NAMALWA (cell line): Measurements from ENCODE around the gene TIAL1.
"Not testable (repeated sequence)": the region's sequence is repeated elsewhere in the genome, so short reads cannot be mapped to it uniquely, and the experiment has no call there.

Experiments used
- DNase-seq: peaks from one replicate; pipeline ENCODE4 v3.0.0-alpha.2; 2015; ENCODE audit warnings: low spot score

The TIAL1 gene

GRCh38 chr10:119528663-119529237 lies 68.0 kb downstream of the TIAL1 start:
- not testable (repeated sequence) for DNase-seq

GRCh38 chr10:119526621-119527592 lies 69.9 kb downstream of the TIAL1 start:
- DNase-seq = no peak

GRCh38 chr10:119526149-119526548 lies 70.6 kb downstream of the TIAL1 start:
- DNase-seq = no peak

DNA sequence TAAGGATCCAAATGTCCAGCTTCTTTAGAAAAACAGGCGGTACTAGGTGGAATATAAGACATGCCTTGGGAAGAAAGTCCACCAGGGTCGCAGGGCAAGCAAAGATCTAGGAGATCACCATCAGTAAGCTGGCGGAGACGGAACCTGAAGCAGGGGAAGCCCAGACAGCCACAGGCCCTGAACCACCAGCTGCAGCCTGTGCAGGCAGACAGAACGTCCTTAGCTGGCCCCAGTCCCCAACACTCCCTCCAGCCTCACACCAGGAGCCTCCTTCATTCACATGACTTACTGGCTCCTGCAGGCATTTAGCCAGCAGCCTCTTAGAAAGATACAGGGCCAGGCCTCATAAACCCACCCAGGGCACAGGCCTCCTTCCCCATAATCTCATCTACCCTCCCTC lies 71.6 kb downstream of the TIAL1 start:
- no peak for DNase-seq

DNA sequence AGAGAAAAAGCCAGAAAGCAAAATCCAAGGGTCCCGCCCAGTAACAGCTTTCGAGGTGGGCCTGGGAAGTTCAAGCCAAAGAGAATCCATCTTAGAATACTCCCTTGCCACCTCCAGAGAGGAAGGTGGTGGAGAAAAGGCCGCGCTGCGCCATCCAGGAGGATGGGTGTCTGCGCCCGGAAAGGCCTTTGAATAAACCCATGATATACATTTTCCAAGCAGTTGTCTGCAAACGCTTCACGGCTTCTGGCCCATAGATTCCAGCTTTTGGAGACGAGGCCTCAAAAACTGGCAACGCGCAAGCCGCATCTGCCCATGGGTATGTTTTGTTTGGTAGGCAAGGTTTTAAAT lies 72.1 kb downstream of the TIAL1 start:
- DNase-seq = no peak

GRCh38 chr10:119523895-119524719 lies 72.7 kb downstream of the TIAL1 start:
- DNase-seq = no peak
